ENCODE results near the gene GRHL3. TPM values are rescaled to one million over a fixed set of nuclear protein-coding genes. Genes with fewer than 3 reads are reported as not detected.
A peak's percentile ranks its signal among the peaks of the same experiment; 100 is the strongest.

The GRHL3 gene
- total RNA-seq, 2 experiments from 2014 or later = not detected

- Mint-ChIP-seq H3K9me3 (no peaks in the 10 kb centered on the region), H3K36me3 (ENCODE audit: low read depth) (peaks cover 5% of the 10 kb centered on the region), H3K27me3 (no peaks in the 10 kb centered on the region), H3K4me3 (no peak overlapping the region), H3K27ac (peak overlapping the region; percentile 14), H3K4me1 (ENCODE audit: low read depth) (peaks cover 28% of the 10 kb centered on the region)
- DNase-seq (peak; percentile 61), ATAC-seq (peak; percentile 57)
- ChIA-PET CTCF (interaction anchor here (0.9 to 6.0 kb wide), 27 partner anchors 8 to 236 kb away, joined by 3 to 137 read pairs (median 4); partner anchors contain the start of genes GRHL3, IFNLR1, NIPAL3 and STPG1), POLR2A (interaction anchor here (1.5 kb wide), 1 partner anchor 61 kb away, joined by 6 read pairs; no protein-coding TSS in a partner anchor)
- TF ChIP-seq CTCF (IDR thresholded peaks at IDR 0.05) = peak; percentile 74
- intact Hi-C loops (cut with micrococcal nuclease) = no loop called here
These were observed 66.2 kb downstream of the GRHL3 start for GRCh38 chr1:24385160-24385940.

DNA sequence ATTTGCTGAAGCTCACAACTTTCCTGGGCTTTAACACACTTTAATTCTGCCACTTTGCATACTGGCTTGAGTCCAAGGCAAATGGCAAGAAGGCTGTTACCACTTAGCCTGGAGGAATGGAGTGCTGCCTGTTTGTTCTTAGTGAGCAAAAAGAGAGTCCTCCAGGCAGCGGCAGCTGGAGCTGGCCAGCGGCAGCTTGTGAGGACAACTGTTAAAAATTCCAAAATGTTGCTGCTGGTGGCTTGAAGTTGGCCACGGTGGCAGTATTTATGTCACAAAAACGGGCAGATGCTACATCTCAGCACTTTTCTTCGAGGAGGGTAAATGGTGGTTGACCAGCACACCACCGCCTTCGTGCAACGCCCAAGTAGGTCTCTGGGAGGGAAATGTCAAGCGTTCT is 67.1 kb downstream of the GRHL3 start:
- Mint-ChIP-seq H3K4me3 (no peak overlapping the region), H3K4me1 (ENCODE audit: low read depth) (peaks cover 32% of the 10 kb centered on the region), H3K27ac (no peak overlapping the region), H3K36me3 (ENCODE audit: low read depth) (peaks cover 5% of the 10 kb centered on the region), H3K27me3 (no peaks in the 10 kb centered on the region), H3K9me3 (no peaks in the 10 kb centered on the region)
- ATAC-seq (no peak), DNase-seq (no peak)
- no peak for TF ChIP-seq CTCF (IDR thresholded peaks at IDR 0.05)
- intact Hi-C loops (cut with micrococcal nuclease) = no loop called here
- CTCF ChIA-PET = interaction anchor here (0.9 to 6.0 kb wide), 14 partner anchors 17 to 236 kb away, joined by 3 to 137 read pairs (median 6); partner anchors contain the start of genes GRHL3, IFNLR1 and STPG1
- POLR2A ChIA-PET = no interaction called here

DNA sequence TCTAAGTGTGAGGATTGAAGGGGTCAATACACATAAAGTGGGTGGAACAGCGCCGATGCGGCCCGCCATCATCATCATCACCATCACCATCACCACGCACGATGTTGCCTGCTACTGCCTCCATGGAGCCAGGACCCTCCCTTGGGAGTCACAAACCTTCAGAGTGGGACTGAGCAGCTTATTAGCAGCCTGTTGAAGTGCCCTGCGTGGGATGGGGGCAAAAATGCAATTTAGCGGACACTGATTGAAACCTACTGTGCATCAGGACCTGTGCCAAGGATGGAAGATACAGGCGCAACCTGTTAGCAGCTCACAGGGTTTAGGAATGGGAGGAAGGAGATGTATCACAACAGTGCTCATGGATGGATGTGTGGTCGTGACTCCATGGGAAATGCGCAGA is 67.8 kb downstream of the GRHL3 start:
- H3K9me3 Mint-ChIP-seq = no peaks in the 10 kb centered on the region
- DNase-seq (no peak), ATAC-seq (no peak)
- H3K4me3 Mint-ChIP-seq = no peak overlapping the region
- H3K36me3 Mint-ChIP-seq (ENCODE audit: low read depth) = peaks cover 5% of the 10 kb centered on the region
- no peak for TF ChIP-seq CTCF (IDR thresholded peaks at IDR 0.05)
- no peak overlapping the region for H3K27ac Mint-ChIP-seq
- no peaks in the 10 kb centered on the region for H3K27me3 Mint-ChIP-seq
- intact Hi-C loops (cut with micrococcal nuclease) = no loop called here
- ChIA-PET POLR2A (interaction anchor here (1.2 kb wide), 1 partner anchor 183 kb away, joined by 3 read pairs; no protein-coding TSS in a partner anchor), CTCF (interaction anchor here (1.0 to 6.0 kb wide), 5 partner anchors 64 to 200 kb away, joined by 4 to 137 read pairs (median 15); no protein-coding TSS in a partner anchor)
- H3K4me1 Mint-ChIP-seq (ENCODE audit: low read depth) = peaks cover 39% of the 10 kb centered on the region

DNA sequence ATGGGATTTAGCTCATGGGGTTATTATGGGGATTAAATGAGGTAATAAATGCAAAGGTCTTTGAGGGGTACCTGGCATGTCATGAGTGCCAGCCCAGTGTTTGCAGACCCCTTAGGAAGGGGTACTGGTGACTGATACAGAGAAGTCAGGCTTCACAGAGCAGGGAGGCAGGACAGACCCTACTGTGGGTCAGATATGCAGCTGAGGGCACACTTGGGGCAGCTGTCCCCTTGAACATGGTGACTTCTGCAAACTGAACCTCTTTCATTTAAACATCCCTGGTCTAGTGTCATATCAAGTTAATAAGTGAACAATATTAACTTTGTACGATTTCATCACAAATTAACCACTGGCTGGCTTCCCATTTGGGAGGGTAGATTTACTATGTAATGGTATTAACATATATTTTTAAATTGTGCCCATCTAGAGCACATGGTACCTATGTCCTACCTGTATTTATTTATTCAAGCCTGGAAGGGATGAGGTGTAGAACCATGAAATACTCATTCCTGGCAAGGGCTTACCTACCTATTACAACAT is 68.5 kb downstream of the GRHL3 start:
- ChIA-PET CTCF (interaction anchor here (1.0 to 6.0 kb wide), 4 partner anchors 183 to 199 kb away, joined by 4 to 137 read pairs (median 24); no protein-coding TSS in a partner anchor), POLR2A (interaction anchor here (0.8 to 1.2 kb wide), 2 partner anchors 174 to 184 kb away, joined by 3 read pairs; no protein-coding TSS in a partner anchor)
- Mint-ChIP-seq H3K9me3 (no peaks in the 10 kb centered on the region), H3K36me3 (ENCODE audit: low read depth) (peaks cover 5% of the 10 kb centered on the region), H3K27me3 (no peaks in the 10 kb centered on the region), H3K4me1 (ENCODE audit: low read depth) (peaks cover 47% of the 10 kb centered on the region), H3K4me3 (no peak overlapping the region), H3K27ac (no peak overlapping the region)
- no peak for ATAC-seq
- DNase-seq = no peak
- TF ChIP-seq CTCF (IDR thresholded peaks at IDR 0.05) = no peak
- intact Hi-C loops (cut with micrococcal nuclease) = no loop called here

Data from activated CD8-positive, alpha-beta T cell treated with anti-CD3 and anti-CD28 coated beads for 36 hours (primary cell).